Kidney glomerular epithelial cell (primary cell): ENCODE measurements around the gene UBASH3B.

Experiments
- DNase-seq: peaks from one replicate; lab custom pipeline; 2025; lab: John Stamatoyannopoulos, UW

The UBASH3B gene

GRCh38 chr11:122646549-122647340, 8.8 kb upstream of the UBASH3B start:
- peak; percentile 21 for DNase-seq

- no peak for DNase-seq
Measured at GRCh38 chr11:122647736-122648275, 7.7 kb upstream of the UBASH3B start.

- DNase-seq, result no peak
Measured at GRCh38 chr11:122649116-122649515, 6.4 kb upstream of the UBASH3B start.

GRCh38 chr11:122650619-122651018, 4.9 kb upstream of the UBASH3B start:
- no peak for DNase-seq

- no peak for DNase-seq
Measured at GRCh38 chr11:122652495-122652894, 3.0 kb upstream of the UBASH3B start.

GRCh38 chr11:122653916-122654585, 1.5 kb upstream of the UBASH3B start:
- no peak for DNase-seq

- DNase-seq, result peak; percentile 65
Measured at GRCh38 chr11:122656073-122656630, 630 bp downstream of the UBASH3B start.

- DNase-seq, result peak; percentile 53
Measured at GRCh38 chr11:122656631-122657101, 1.1 kb downstream of the UBASH3B start.

GRCh38 chr11:122659676-122660554, 4.4 kb downstream of the UBASH3B start:
- DNase-seq, result no peak

GRCh38 chr11:122661182-122661945, 5.8 kb downstream of the UBASH3B start:
- peak; percentile 33 for DNase-seq

GRCh38 chr11:122663056-122663740, 7.7 kb downstream of the UBASH3B start:
- no peak for DNase-seq

GRCh38 chr11:122663764-122664163, 8.2 kb downstream of the UBASH3B start:
- no peak for DNase-seq

GRCh38 chr11:122664188-122664587, 8.7 kb downstream of the UBASH3B start:
- DNase-seq, result no peak

GRCh38 chr11:122665861-122666260, 10.3 kb downstream of the UBASH3B start:
- DNase-seq, result no peak

GRCh38 chr11:122666743-122667142, 11.2 kb downstream of the UBASH3B start:
- no peak for DNase-seq

GRCh38 chr11:122668562-122669090, 13.1 kb downstream of the UBASH3B start:
- DNase-seq, result no peak

- no peak for DNase-seq
Measured at GRCh38 chr11:122670131-122670530, 14.6 kb downstream of the UBASH3B start.

GRCh38 chr11:122671400-122671891, 15.9 kb downstream of the UBASH3B start:
- DNase-seq, result no peak

GRCh38 chr11:122672892-122673291, 17.4 kb downstream of the UBASH3B start:
- DNase-seq, result no peak

GRCh38 chr11:122673701-122674100, 18.2 kb downstream of the UBASH3B start:
- DNase-seq, result no peak
